Lung (tissue), 12 donors: Measurements from ENCODE around the gene SND1. TPM values are rescaled to one million over a fixed set of nuclear protein-coding genes. Genes with fewer than 3 reads are reported as not detected.

Source experiments
- ATAC-seq: fragments of 200-7000 bp; cut with Tn5 transposase; one replicate; pipeline ENCODE4 v1.9.1; 2020; ENCODE audit warnings: moderate number of reproducible peaks; ENCODE audit not compliant: insufficient read depth, low FRiP score
- DNase-seq, 3 donors: peaks; one replicate each; pipeline ENCODE4 v3.0.0-alpha.2; 2013 to 2017
- H3K27ac ChIP-seq, 2 donors: one replicate each; pipeline ENCODE4 v1.5.1; 2013; ENCODE audit warnings: mild to moderate bottlenecking in 2 of 2, moderate library complexity in 2 of 2, control low read depth in 1 of 2, inconsistent platforms in 1 of 2, low read depth in 1 of 2, low read length in 1 of 2
- H3K27me3 ChIP-seq, 3 donors: one replicate each; pipeline ENCODE4 v1.5.1; 2013; ENCODE audit warnings: low read length in 2 of 3; ENCODE audit not compliant: control insufficient read depth in 3 of 3, insufficient read depth in 3 of 3
- H3K36me3 ChIP-seq, 4 donors: one replicate each; pipeline ENCODE4 v1.5.1; 2013; ENCODE audit warnings: low read length in 4 of 4, mild to moderate bottlenecking in 1 of 4, moderate library complexity in 1 of 4; ENCODE audit not compliant: control insufficient read depth in 4 of 4, insufficient read depth in 4 of 4
- H3K4me1 ChIP-seq, 5 donors: one replicate each; pipeline ENCODE4 v1.5.1; 2013; ENCODE audit warnings: low read length in 5 of 5, mild to moderate bottlenecking in 2 of 5, moderate library complexity in 1 of 5; ENCODE audit not compliant: control insufficient read depth in 5 of 5, insufficient read depth in 5 of 5
- H3K4me3 ChIP-seq: one replicate; pipeline ENCODE4 v1.5.1; 2013; ENCODE audit warnings: mild to moderate bottlenecking, control low read depth, moderate library complexity
- H3K9ac ChIP-seq, 2 donors: one replicate each; pipeline ENCODE4 v1.5.1; 2013; ENCODE audit warnings: low read length in 2 of 2, control low read depth in 1 of 2; ENCODE audit not compliant: insufficient read depth in 1 of 2
- H3K9me3 ChIP-seq, 4 donors: one replicate each; pipeline ENCODE4 v1.5.1; 2013; ENCODE audit warnings: low read length in 3 of 4, mild to moderate bottlenecking in 1 of 4, moderate library complexity in 1 of 4; ENCODE audit not compliant: control insufficient read depth in 4 of 4, insufficient read depth in 3 of 4
- CTCF ChIP-seq: IDR thresholded peaks from 2 replicates; pipeline ENCODE4 v1.5.1; 2012; ENCODE audit warnings: mild to moderate bottlenecking; ENCODE audit errors: control extremely low read depth, extremely low read depth
- WGBS, 2 donors: extraction: QIAGEN DNeasy Blood & Tissue Kit; methylation state at CpG; one replicate each; pipeline ENCODE4 v1.1.7; 2013; 5-methylcytosine and 5-hydroxymethylcytosine counted together
- polyA plus RNA-seq, 2 donors: library from polyadenylated mRNA; stranded (reverse); fragments of 200-250 nt; gene quantifications; one replicate each; pipeline ENCODE4 v1.2.1, GENCODE V29; 2013
- total RNA-seq, 2 donors: library from RNA; depleted of rRNA in 1 of 2; stranded (reverse); fragments of >200 nt in 1 of 2; gene quantifications; one replicate each; pipeline ENCODE4 v1.2.1, GENCODE V29; 2014 to 2021
- donor health status: control.
- donor health status: control.
- donor health status: Bipolar disorder and iron deficiency.
- donor health status: healthy.
- donor health status: DM: yes; HTN: yes; CAD: no.

Gene SND1
- total and polyA plus RNA-seq, 4 donors, result 94.5 to 210 (median 137) TPM

DNA sequence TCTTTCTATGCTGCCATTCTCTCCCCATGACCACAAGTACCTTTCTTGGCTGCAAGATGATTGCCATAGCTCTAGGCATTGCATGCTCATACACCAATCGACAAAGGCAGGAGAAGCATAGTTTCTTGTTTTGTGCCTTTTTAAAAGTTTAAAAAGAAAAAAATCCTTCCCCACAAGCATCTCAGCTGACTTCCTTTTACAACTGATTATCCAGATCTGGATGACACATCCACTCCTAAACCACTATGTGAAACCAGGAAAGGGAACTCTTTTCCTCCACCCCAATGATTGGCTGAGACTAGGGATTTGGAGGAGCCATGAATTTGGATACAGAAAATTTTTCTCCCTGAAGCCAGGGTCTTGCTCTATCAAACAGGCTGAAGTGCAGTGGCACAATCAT lies 393.8 kb downstream of the SND1 start:
- no peaks in the 10 kb centered on the region for H3K4me1 ChIP-seq
- no peaks in the 10 kb centered on the region for H3K9me3 ChIP-seq
- H3K4me3 ChIP-seq, result no peak overlapping the region
- no peak overlapping the region for H3K27ac ChIP-seq
- TF ChIP-seq CTCF, result no peak
- H3K36me3 ChIP-seq, result peaks cover 0 to 4% (median 1%) of the 10 kb centered on the region in 4 donors
- no peaks in the 10 kb centered on the region for H3K27me3 ChIP-seq
- ATAC-seq, result no peak
- no peak overlapping the region for H3K9ac ChIP-seq
- WGBS, 2 donors, result 64 to 81% methylated on average over 1 of the region's 1 CpG
- no peak for DNase-seq

DNA sequence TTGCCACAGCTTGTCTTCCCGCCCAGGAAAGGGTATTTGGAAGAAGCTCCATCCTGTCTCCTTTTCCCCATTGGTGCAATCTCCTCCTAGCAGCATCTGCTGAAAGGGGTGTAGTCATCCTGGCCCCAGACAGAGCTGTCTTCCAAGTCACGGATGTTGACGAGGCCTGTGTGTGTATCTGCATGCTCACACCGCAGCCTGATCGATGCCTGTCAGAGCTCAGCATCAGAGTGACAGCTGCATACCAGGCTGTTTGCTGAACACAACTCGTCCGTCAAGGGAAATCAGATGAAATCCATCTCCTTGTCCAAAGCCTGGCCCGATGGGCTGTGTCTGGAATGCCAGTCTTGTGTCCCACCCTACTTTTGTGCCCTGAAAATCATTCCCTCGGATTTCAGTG lies 400.4 kb downstream of the SND1 start:
- H3K27ac ChIP-seq, result no peak overlapping the region
- H3K4me3 ChIP-seq, result no peak overlapping the region
- ATAC-seq (no peak), DNase-seq (no peak)
- H3K27me3 ChIP-seq, result no peaks in the 10 kb centered on the region
- peaks cover 0 to 3% (median under 1%) of the 10 kb centered on the region in 4 donors for H3K36me3 ChIP-seq
- H3K4me1 ChIP-seq, result peaks cover 0 to 7% (median 3%) of the 10 kb centered on the region in 5 donors
- no peak overlapping the region for H3K9ac ChIP-seq
- no peak for TF ChIP-seq CTCF
- 78 to 79% methylated on average over 9 of the region's 9 CpGs for WGBS, 2 donors
- no peaks in the 10 kb centered on the region for H3K9me3 ChIP-seq

- no peak overlapping the region for H3K4me3 ChIP-seq
- ATAC-seq, result no peak
- DNase-seq, result peak in 2 of 3 donors; percentile 72 to 81
- H3K4me1 ChIP-seq, result peaks cover 0 to 7% (median 3%) of the 10 kb centered on the region in 5 donors
- H3K27ac ChIP-seq, result no peak overlapping the region
- H3K27me3 ChIP-seq, result no peaks in the 10 kb centered on the region
- no peak for TF ChIP-seq CTCF
- H3K36me3 ChIP-seq, result peaks cover 0 to 3% (median under 1%) of the 10 kb centered on the region in 4 donors
- no peak overlapping the region for H3K9ac ChIP-seq
- no peaks in the 10 kb centered on the region for H3K9me3 ChIP-seq
Measured at GRCh38 chr7:128053023-128053422, 401.0 kb downstream of the SND1 start.

GRCh38 chr7:128053991-128054390 lies 402.0 kb downstream of the SND1 start:
- DNase-seq (no peak), ATAC-seq (no peak)
- Histone ChIP-seq H3K4me3 (no peak overlapping the region), H3K36me3 (peaks cover 0 to 3% (median under 1%) of the 10 kb centered on the region in 4 donors), H3K9me3 (no peaks in the 10 kb centered on the region), H3K9ac (no peak overlapping the region), H3K27ac (no peak overlapping the region), H3K27me3 (no peaks in the 10 kb centered on the region), H3K4me1 (peaks cover 0 to 7% (median 3%) of the 10 kb centered on the region in 5 donors)
- no peak for TF ChIP-seq CTCF
- WGBS, 2 donors, result 99 to 100% methylated on average over 5 of the region's 5 CpGs
